ENCODE data around the gene PCCA.

- TF ChIP-seq CTCF (IDR thresholded peaks at IDR 0.05; ENCODE audit: extremely low read depth in 1 of 2, insufficient read depth in 1 of 2, low read depth in 1 of 2, low read length in 2 of 2) (no peak), MAX (IDR thresholded peaks at IDR 0.05; ENCODE audit: insufficient read depth, insufficient read length) (no peak), POLR2A (IDR thresholded peaks at IDR 0.05; ENCODE audit: low read depth, low read length) (no peak), GATA2 (IDR thresholded peaks at IDR 0.05; ENCODE audit: insufficient read depth, insufficient read length, low read depth, low read length) (no peak), EZH2 (IDR thresholded peaks at IDR 0.05; ENCODE audit: borderline replicate concordance, low read depth, low read length, severe bottlenecking) (no peak)
Measured at GRCh38 chr13:100536643-100537180, 447.8 kb downstream of the PCCA start.
